HepG2 (cell line): Measurements from ENCODE around the gene LCMT2. TPM values are rescaled to one million over a fixed set of nuclear protein-coding genes. Genes with fewer than 3 reads are reported as not detected.
A peak's percentile ranks its signal among the peaks of the same experiment; 100 is the strongest.

Experiments
- ATAC-seq: fragments of 200-7000 bp; cut with Tn5 transposase; 3 replicates; pipeline ENCODE4 v1.9.1; 2020; ENCODE audit warnings: mild to moderate bottlenecking, moderate library complexity
- BruUV-seq: library from RNA; stranded (reverse); fragments of 400-500 nt; replicated peaks from 2 replicates; lab custom pipeline; 2021; lab: Mats Ljungman, UMichigan
- CTCF ChIA-PET: fragments of 300-600 bp; formaldehyde crosslinking; extraction: SDS; loops from one replicate; lab custom pipeline; 2021; ENCODE audit warnings: low total read pairs, inconsistent platforms, low intra/inter-chr PET ratio; lab: Yijun Ruan, JAX
- POLR2A ChIA-PET: fragments of 350-600 bp; sonication (Branson Sonifier 250); formaldehyde crosslinking; loops from one replicate; lab custom pipeline; 2020; ENCODE audit warnings: antibody characterized with exemption, inconsistent platforms; lab: Yijun Ruan, JAX
- DNase-seq: peaks from one replicate; pipeline ENCODE4 v3.0.0-alpha.2; 2015; ENCODE audit warnings: low spot score
- FAIRE-seq: peaks from 3 replicates; lab custom pipeline; 2011; peaks lifted over from hg19 to GRCh38; lab: Jason Lieb, UNC
- H2AFZ ChIP-seq: one replicate; pipeline ENCODE4 v1.6.1; 2011; ENCODE audit warnings: low read length, inconsistent platforms
- H3K27ac ChIP-seq: fragments of 300-600 bp; 3 replicates; pipeline ENCODE4 v1.8.0; 2011; ENCODE audit warnings: mixed run types, mild to moderate bottlenecking, mixed read lengths, low read length, inconsistent platforms; ENCODE audit not compliant: insufficient read depth; ENCODE audit errors: extremely low read length
- H3K27me3 ChIP-seq, 2 experiments: fragments of 200-600 bp in 1 of 2; 2 replicates in 1 of 2; 3 replicates in 1 of 2; pipeline versions ENCODE4 v1.6.0 to v1.8.0; 2011; ENCODE audit warnings: low read length in 2 of 2, mild to moderate bottlenecking in 2 of 2, moderate library complexity in 2 of 2, inconsistent platforms in 1 of 2; ENCODE audit not compliant: insufficient read depth in 2 of 2, control insufficient read depth in 1 of 2
- H3K36me3 ChIP-seq, 2 experiments: fragments of 200-600 bp in 1 of 2; replicated peaks in 1 of 2; 2 replicates in 1 of 2; 3 replicates in 1 of 2; pipeline versions ENCODE4 v1.5.1 to v1.8.0; 2011; ENCODE audit warnings: low read length in 2 of 2, inconsistent platforms in 1 of 2; ENCODE audit not compliant: insufficient read depth in 2 of 2, control insufficient read depth in 1 of 2
- H3K4me1 ChIP-seq: 2 replicates; pipeline ENCODE4 v1.5.1; 2012; ENCODE audit warnings: low read length, inconsistent platforms; ENCODE audit not compliant: insufficient read depth
- H3K4me2 ChIP-seq: 2 replicates; pipeline ENCODE4 v1.6.0; 2011; ENCODE audit warnings: low read depth, low read length, inconsistent platforms
- H3K4me3 ChIP-seq, 3 experiments: fragments of 200-600 bp in 1 of 3; sonication (generic), shearing (Covaris generic) in 1 of 3; replicated peaks in 1 of 3; 2 replicates each; pipeline ENCODE4 v1.5.1; 2011 to 2016; ENCODE audit warnings: low read length in 3 of 3, inconsistent platforms in 2 of 3, low read depth in 2 of 3, mild to moderate bottlenecking in 2 of 3, control low read depth in 1 of 3, mixed read lengths in 1 of 3; ENCODE audit not compliant: insufficient read depth in 1 of 3
- H3K79me2 ChIP-seq: one replicate; pipeline ENCODE4 v1.6.1; 2011; ENCODE audit warnings: low read length, inconsistent platforms; ENCODE audit not compliant: insufficient read depth
- H3K9ac ChIP-seq: 2 replicates; pipeline ENCODE4 v1.6.0; 2011; ENCODE audit warnings: mild to moderate bottlenecking, low read depth, low read length, inconsistent platforms; ENCODE audit not compliant: insufficient read depth
- H3K9me3 ChIP-seq: 2 replicates; pipeline ENCODE4 v1.5.1; 2012; ENCODE audit warnings: mild to moderate bottlenecking, low read length
- H4K20me1 ChIP-seq: 2 replicates; pipeline ENCODE4 v1.6.0; 2011; ENCODE audit warnings: inconsistent platforms, mild to moderate bottlenecking, low read length, moderate library complexity; ENCODE audit not compliant: insufficient read depth
- ELF1 ChIP-seq: sonication (generic); formaldehyde crosslinking; IDR thresholded peaks from 2 replicates; pipeline ENCODE4 v1.4.0; 2020; ENCODE audit warnings: missing genetic modification reagents
- GABPB1 ChIP-seq: IDR thresholded peaks from 2 replicates; pipeline ENCODE4 v1.6.1; 2016; ENCODE audit warnings: mild to moderate bottlenecking, missing genetic modification reagents, moderate library complexity, missing compliant biosample characterization
- NFRKB ChIP-seq: fragments of 450-650 bp; IDR thresholded peaks from 2 replicates; pipeline ENCODE4 v1.6.1; 2017
- RAD21 ChIP-seq: fragments of 450-650 bp; formaldehyde crosslinking; IDR thresholded peaks from 2 replicates; pipeline ENCODE4 v1.5.0; 2020; ENCODE audit warnings: mild to moderate bottlenecking
- RBAK ChIP-seq: sonication (generic); formaldehyde crosslinking; IDR thresholded peaks from 2 replicates; pipeline ENCODE4 v1.5.1; 2020; ENCODE audit warnings: mild to moderate bottlenecking, missing genetic modification reagents
- RELA ChIP-seq: sonication (generic); formaldehyde crosslinking; IDR thresholded peaks from 2 replicates; pipeline ENCODE4 v1.4.0; 2020; ENCODE audit warnings: missing genetic modification reagents
- SMARCE1 ChIP-seq: fragments of 450-650 bp; IDR thresholded peaks from 2 replicates; pipeline ENCODE4 v1.6.1; 2017; ENCODE audit warnings: borderline replicate concordance
- ZMAT3 ChIP-seq: sonication (generic); formaldehyde crosslinking; conservative IDR thresholded peaks from 2 replicates; pipeline ENCODE4 v1.7.0; 2021; ENCODE audit warnings: missing genetic modification reagents
- ZNF143 ChIP-seq: sonication (generic); formaldehyde crosslinking; IDR thresholded peaks from 2 replicates; pipeline ENCODE4 v1.4.0; 2020; ENCODE audit warnings: missing genetic modification reagents
- ZNF383 ChIP-seq: sonication (generic); formaldehyde crosslinking; IDR thresholded peaks from 2 replicates; pipeline ENCODE4 v1.4.0; 2020; ENCODE audit warnings: missing genetic modification reagents, mild to moderate bottlenecking, borderline replicate concordance
- ZSCAN12 ChIP-seq: sonication (generic); formaldehyde crosslinking; IDR thresholded peaks from 2 replicates; pipeline ENCODE4 v1.9.0; 2021; ENCODE audit warnings: mild to moderate bottlenecking, missing genetic modification reagents
- WGBS: methylation state at CpG from one replicate; pipeline ENCODE4 v1.1.6; 2017; ENCODE audit warnings: low lambda C conversion rate; 5-methylcytosine and 5-hydroxymethylcytosine counted together
- in situ Hi-C: cut with HindIII; loops from 2 replicates; pipeline ENCODE4 v1.10.0; 2017; ENCODE audit warnings: low pct_unique_long_range_greater_than_20kb; ENCODE audit not compliant: extremely low pct_ligation_motif_present
- intact Hi-C: fragments of 100-400 bp; cut with micrococcal nuclease; formaldehyde crosslinking; loops from one replicate; pipeline ENCODE4 v1.10.0; 2022; ENCODE audit not compliant: unreplicated experiment
- polyA plus RNA-seq, 8 experiments: library from polyadenylated mRNA; depleted of rRNA in 3 of 8; stranded (reverse) in 7 of 8; unstranded in 1 of 8; fragments of >200 nt; fragmentation: Illumina TruSeq in 4 of 8; extraction: Trizol in 4 of 8; gene quantifications; 2 replicates each; pipeline versions ENCODE4 v1.2.1 to v1.2.3, GENCODE V29; 2011 to 2016; ENCODE audit warnings: low read depth in 4 of 8, missing spikeins in 1 of 8, mixed read lengths in 1 of 8; ENCODE audit not compliant: insufficient read depth in 1 of 8
- total RNA-seq, 5 experiments: library from RNA; depleted of rRNA; stranded (reverse); fragments of >200 nt; fragmentation: Illumina TruSeq; extraction: Trizol; gene quantifications; 2 replicates each; pipeline ENCODE4 v1.2.3, GENCODE V29; 2016; ENCODE audit warnings: low read depth in 1 of 5
- TF ChIP-seq, protein P1 (sequence below): IDR thresholded peaks from 2 replicates; pipeline ENCODE4 v1.4.0; 2020; ENCODE audit warnings: mild to moderate bottlenecking, missing genetic modification reagents
- TF ChIP-seq, protein P2 (sequence below): sonication (generic); formaldehyde crosslinking; conservative IDR thresholded peaks from 2 replicates; pipeline ENCODE4 v1.8.0; 2022; ENCODE audit warnings: low read depth, missing genetic modification reagents
- TF ChIP-seq, protein P3 (sequence below): IDR thresholded peaks from 2 replicates; pipeline ENCODE4 v1.6.1; 2016; ENCODE audit warnings: low read depth
- TF ChIP-seq, protein P4 (sequence below): sonication (generic); formaldehyde crosslinking; IDR thresholded peaks from 2 replicates; pipeline ENCODE4 v1.4.0; 2020; ENCODE audit warnings: missing genetic modification reagents

Gene LCMT2
- total and polyA plus RNA-seq, 2 of the 13 experiments (the other 11 are each of a cell fraction or from before 2014, with no cell fraction given): 6.9 to 9.1 TPM

DNA sequence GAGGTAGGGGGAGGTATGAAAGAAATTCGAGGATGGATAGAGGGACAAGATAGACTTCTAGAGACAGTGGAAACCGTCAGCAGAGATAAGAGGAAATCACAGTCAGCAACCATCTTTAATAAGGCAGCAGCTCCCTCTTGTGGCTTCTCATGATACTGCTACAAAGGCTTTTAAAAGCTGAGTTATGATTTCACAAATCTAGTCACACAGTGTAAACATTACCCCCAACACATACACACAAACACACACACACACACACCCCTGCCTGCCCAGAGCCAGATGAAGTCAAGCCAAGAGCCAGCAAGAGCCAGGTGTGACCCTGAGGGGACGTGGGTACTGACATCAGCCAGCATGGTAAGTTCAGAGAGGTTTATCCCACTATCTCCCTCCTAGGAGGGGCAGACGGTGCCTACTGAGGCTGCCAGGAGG is 44.8 kb downstream of the LCMT2 start (continued):
- TF ChIP-seq, protein P1, sequence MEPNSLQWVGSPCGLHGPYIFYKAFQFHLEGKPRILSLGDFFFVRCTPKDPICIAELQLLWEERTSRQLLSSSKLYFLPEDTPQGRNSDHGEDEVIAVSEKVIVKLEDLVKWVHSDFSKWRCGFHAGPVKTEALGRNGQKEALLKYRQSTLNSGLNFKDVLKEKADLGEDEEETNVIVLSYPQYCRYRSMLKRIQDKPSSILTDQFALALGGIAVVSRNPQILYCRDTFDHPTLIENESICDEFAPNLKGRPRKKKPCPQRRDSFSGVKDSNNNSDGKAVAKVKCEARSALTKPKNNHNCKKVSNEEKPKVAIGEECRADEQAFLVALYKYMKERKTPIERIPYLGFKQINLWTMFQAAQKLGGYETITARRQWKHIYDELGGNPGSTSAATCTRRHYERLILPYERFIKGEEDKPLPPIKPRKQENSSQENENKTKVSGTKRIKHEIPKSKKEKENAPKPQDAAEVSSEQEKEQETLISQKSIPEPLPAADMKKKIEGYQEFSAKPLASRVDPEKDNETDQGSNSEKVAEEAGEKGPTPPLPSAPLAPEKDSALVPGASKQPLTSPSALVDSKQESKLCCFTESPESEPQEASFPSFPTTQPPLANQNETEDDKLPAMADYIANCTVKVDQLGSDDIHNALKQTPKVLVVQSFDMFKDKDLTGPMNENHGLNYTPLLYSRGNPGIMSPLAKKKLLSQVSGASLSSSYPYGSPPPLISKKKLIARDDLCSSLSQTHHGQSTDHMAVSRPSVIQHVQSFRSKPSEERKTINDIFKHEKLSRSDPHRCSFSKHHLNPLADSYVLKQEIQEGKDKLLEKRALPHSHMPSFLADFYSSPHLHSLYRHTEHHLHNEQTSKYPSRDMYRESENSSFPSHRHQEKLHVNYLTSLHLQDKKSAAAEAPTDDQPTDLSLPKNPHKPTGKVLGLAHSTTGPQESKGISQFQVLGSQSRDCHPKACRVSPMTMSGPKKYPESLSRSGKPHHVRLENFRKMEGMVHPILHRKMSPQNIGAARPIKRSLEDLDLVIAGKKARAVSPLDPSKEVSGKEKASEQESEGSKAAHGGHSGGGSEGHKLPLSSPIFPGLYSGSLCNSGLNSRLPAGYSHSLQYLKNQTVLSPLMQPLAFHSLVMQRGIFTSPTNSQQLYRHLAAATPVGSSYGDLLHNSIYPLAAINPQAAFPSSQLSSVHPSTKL: 0 out of 2 replicates have a peak, but pooled peaks have one; percentile 12
- TF ChIP-seq ELF1 (CRISPR knock-in tag): no peak
- peak; percentile 80 for TF ChIP-seq RAD21 (CRISPR knock-in tag)

DNA sequence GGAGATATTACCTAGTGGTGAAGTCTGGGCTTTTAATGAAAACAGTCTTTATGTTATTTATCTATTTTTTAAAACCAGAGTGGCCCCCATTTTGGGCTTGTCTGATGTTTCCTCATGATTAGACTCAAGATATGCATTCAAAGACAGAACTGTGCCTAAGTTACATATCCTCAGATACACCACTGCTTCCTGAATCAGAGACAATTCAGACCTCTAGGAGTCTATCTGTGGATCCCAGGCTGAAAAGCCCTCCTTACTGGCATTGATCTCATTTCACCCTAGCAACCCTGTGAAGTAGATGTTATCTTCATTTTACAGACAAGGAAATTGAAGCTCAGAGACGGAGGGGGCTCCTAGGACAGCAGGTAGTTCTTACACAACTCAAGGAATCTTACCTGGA is 46.8 kb downstream of the LCMT2 start:
- no peaks in the 10 kb centered on the region for H4K20me1 ChIP-seq
- peaks cover 1 to 50% of the 10 kb centered on the region in 2 experiments; a peak in 4 of 5 replicates for H3K27me3 ChIP-seq
- no peak for ATAC-seq
- ChIA-PET POLR2A (no interaction called here), CTCF (interaction anchor here (3.0 kb wide), 1 partner anchor 58 kb away, joined by 45 read pairs; no protein-coding TSS in a partner anchor)
- no peak overlapping the region for H3K9ac ChIP-seq
- no TSS peak for BruUV-seq
- intact Hi-C loops (no loop called here), in situ Hi-C loops (loop anchor here (10.0 kb wide), 1 partner anchor 49 kb away; no protein-coding TSS in a partner anchor)
- FAIRE-seq: no peak
- no peak for DNase-seq
- 0% methylated on average over 1 of the region's 1 CpG for WGBS
- H3K79me2 ChIP-seq: no peaks in the 10 kb centered on the region
- H3K27ac ChIP-seq: no peak overlapping the region
- no peak overlapping the region for H2AFZ ChIP-seq
- no peak overlapping the region for H3K4me3 ChIP-seq
- H3K4me1 ChIP-seq: peaks cover 13% of the 10 kb centered on the region
- H3K36me3 ChIP-seq: no peaks in the 10 kb centered on the region
- no peaks in the 10 kb centered on the region for H3K9me3 ChIP-seq
- H3K4me2 ChIP-seq: no peak overlapping the region
- TF ChIP-seq RELA (CRISPR knock-in tag) (no peak), RBAK (CRISPR knock-in tag) (no peak), SMARCE1 (no peak), ZMAT3 (CRISPR knock-in tag) (no peak), NFRKB (no peak), ZSCAN12 (no peak), ZNF143 (CRISPR knock-in tag) (no peak), ZNF383 (no peak), GABPB1 (CRISPR knock-in tag) (no peak)
- TF ChIP-seq, protein P2, sequence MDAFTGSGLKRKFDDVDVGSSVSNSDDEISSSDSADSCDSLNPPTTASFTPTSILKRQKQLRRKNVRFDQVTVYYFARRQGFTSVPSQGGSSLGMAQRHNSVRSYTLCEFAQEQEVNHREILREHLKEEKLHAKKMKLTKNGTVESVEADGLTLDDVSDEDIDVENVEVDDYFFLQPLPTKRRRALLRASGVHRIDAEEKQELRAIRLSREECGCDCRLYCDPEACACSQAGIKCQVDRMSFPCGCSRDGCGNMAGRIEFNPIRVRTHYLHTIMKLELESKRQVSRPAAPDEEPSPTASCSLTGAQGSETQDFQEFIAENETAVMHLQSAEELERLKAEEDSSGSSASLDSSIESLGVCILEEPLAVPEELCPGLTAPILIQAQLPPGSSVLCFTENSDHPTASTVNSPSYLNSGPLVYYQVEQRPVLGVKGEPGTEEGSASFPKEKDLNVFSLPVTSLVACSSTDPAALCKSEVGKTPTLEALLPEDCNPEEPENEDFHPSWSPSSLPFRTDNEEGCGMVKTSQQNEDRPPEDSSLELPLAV (CRISPR knock-in tag): no peak
- TF ChIP-seq, protein P3, sequence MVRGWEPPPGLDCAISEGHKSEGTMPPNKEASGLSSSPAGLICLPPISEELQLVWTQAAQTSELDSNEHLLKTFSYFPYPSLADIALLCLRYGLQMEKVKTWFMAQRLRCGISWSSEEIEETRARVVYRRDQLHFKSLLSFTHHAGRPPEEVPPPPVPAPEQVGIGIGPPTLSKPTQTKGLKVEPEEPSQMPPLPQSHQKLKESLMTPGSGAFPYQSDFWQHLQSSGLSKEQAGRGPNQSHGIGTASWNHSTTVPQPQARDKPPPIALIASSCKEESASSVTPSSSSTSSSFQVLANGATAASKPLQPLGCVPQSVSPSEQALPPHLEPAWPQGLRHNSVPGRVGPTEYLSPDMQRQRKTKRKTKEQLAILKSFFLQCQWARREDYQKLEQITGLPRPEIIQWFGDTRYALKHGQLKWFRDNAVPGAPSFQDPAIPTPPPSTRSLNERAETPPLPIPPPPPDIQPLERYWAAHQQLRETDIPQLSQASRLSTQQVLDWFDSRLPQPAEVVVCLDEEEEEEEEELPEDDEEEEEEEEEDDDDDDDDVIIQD (CRISPR knock-in tag): no peak
- TF ChIP-seq, protein P4, sequence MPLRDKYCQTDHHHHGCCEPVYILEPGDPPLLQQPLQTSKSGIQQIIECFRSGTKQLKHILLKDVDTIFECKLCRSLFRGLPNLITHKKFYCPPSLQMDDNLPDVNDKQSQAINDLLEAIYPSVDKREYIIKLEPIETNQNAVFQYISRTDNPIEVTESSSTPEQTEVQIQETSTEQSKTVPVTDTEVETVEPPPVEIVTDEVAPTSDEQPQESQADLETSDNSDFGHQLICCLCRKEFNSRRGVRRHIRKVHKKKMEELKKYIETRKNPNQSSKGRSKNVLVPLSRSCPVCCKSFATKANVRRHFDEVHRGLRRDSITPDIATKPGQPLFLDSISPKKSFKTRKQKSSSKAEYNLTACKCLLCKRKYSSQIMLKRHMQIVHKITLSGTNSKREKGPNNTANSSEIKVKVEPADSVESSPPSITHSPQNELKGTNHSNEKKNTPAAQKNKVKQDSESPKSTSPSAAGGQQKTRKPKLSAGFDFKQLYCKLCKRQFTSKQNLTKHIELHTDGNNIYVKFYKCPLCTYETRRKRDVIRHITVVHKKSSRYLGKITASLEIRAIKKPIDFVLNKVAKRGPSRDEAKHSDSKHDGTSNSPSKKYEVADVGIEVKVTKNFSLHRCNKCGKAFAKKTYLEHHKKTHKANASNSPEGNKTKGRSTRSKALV (CRISPR knock-in tag): no peak
